Kasumi-1 (cell line): ENCODE data around the gene GNAI1.

Experiments used
- DNase-seq, 2 experiments: peaks; one replicate each; lab custom pipeline; 2025; lab: John Stamatoyannopoulos, UW

The GNAI1 gene

DNA sequence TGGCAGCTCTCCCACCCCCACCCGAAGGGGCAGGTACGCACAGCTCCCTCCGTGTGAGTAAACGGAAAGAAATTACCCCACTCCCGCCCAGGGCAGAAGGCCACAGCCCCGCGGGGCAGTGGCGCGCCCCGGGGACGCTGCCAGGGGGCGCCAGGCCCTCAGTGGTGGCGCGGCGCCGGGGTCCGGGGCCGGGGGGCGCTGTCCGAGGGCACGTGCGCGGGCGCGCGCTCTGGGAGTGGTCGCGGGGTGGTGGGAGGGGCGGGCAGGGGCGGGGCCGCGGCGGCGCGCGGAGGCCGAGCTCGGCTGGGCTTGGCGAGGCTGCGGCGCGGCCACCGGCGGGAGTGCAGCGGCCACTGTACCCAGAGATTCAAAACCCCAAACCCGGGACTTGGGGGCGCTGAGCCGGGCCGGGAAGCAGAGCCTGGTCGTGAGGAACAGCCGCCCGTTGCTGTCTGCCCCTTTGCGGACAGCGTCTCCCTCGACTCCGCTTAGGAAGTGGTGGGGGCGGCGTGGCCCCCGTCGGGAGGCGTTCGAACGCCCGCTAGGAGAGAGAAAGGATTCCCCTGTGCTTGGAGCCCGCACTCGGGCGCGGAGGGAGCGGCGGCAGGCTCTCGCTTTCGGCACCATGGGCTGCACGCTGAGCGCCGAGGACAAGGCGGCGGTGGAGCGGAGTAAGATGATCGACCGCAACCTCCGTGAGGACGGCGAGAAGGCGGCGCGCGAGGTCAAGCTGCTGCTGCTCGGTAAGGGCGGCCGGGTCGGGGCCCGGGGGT is at the start of gene GNAI1:
TSS of gene GNAI1 (plus strand) at position 296 of the 773 bp plus-strand sequence. CDS start at position 626, 330 bp downstream.
- DNase-seq, result peak; percentile 64 to 67

DNA sequence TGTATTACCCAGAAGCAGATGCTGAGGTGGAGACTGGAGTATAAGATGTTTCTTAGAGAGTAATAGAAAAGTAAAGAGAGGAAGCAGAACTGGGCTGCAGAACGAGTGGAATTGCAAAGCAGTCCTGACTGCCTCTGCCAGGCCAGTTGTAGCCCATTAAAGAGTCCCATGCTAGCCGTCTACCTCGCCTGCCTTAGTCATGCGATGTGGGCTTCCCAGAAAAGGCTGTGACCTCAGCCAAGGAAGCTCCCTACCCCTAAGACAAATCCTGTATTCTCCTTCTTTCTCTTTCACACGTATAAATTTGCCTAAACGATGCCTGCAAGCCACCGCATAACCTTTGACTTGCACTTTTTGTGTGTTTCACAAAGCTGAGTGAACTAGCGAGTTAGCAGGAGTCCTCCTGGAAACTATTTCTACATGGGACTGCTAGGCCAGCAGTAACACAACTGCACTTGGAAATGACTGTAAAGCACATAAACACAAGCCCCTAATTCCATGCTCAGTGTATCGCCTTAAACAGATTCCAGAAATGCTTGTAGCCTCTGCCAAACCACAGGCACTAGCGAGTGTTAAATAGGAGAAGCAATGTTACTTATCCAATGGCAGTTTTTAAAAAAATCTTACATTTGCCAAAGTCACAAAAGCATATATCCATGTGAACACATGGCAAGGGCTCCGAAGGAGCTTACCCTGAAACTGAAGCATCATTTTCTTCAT is 47.4 kb upstream of the GNAI1 start:
- no peak for DNase-seq

DNA sequence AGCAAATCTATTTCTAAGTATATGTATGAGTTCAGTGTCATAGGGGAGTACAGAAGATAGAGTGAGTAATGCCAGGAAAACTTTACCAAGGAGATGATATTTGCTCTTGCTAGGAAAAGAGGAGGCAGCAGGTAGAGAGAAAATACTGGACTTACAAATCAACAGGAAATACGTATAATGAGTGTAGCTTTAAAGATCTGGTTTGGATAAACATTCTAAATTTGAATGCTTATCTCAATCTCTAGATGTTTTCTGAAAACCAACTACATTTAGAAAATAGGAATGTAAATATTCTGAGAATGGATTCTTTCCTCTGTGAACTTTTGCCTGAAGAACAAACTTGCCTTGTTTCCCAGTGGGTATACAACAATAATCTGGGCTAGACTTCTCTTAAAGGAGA is 46.9 kb upstream of the GNAI1 start:
- no peak for DNase-seq

GRCh38 chr7:80088705-80089104 is 45.9 kb upstream of the GNAI1 start:
- DNase-seq, result no peak

DNA sequence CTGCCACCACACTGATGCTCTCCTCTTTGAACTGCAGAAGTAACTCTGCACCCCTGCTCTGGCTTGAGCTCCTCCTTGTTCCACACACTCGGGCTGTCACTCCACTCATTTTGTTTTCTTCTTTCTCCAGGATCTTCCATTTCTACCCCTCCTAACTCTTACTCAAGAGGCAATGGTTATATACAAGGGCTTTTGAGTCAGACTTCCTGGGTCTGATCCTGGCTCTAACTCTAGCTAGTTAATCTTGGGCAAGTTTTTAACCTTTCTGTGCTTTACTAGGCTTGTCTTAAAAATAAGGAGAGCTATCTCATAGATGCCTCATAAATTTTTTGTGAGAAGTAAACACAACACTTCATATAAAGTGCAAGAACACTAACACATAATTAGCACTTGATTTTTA is 45.3 kb upstream of the GNAI1 start:
- no peak for DNase-seq

DNA sequence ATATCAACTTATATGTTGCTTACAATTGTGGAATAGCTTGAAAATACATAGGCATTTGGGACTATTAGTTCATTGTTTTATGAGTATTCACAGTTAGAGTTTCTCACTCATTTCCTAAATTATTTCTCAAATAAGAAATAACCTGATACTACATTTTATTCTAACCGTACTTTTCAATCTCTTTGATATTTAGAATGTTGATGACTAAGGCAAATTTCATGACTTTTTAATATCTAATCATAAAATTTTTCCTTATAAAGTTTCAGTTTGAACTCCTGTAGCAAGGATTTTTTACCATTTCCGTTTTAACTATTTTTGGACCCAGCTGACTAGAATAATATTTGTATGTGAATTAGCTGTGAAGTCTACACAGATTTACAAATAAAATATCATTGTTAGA is 41.3 kb upstream of the GNAI1 start:
- DNase-seq, result no peak

DNA sequence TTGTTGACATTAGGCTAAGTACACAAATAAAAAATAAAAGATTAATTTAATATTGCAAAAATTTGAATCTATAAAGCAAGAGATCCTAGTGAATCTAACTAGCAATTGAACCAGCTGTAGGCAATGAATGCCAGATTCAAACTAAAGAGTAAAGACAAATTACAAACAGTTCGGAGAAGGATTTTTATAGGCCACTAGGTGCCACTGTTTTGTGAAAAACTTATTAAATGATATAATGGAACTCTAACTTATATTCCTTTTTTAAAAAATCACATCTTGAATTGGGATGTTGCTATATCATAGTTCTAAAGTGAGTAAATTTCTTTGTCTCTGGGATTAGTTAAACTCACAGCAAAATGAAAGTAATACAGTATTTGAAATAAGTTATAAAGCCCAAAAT is 39.1 kb upstream of the GNAI1 start:
- peak; percentile 59 to 69 for DNase-seq

DNA sequence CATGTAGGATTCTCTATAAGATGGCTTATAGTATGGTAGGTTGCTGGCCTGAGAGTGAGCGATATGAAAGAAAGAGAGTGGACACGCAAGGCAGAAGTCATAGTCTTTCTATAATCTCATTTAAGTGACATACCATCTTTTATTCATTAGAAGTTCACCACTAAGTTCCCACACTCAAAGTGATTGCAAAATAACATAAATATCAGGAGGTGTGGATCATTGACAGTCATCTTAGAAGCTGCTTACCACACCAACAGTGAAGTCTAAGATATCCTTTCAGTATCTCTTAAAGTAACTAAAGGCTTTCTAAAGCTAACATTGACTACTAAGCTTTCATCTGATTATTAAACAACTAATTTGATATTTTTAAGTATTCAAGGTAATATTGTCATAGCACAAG is 36.9 kb upstream of the GNAI1 start:
- no peak for DNase-seq

- peak; percentile 7 to 33 for DNase-seq
These were observed 35.8 kb upstream of the GNAI1 start for GRCh38 chr7:80098795-80099194.

GRCh38 chr7:80100254-80100653 is 34.4 kb upstream of the GNAI1 start:
- DNase-seq, result no peak

GRCh38 chr7:80105701-80106408 is 28.8 kb upstream of the GNAI1 start:
- DNase-seq, result peak in 1 of 2 experiments; percentile 18

DNA sequence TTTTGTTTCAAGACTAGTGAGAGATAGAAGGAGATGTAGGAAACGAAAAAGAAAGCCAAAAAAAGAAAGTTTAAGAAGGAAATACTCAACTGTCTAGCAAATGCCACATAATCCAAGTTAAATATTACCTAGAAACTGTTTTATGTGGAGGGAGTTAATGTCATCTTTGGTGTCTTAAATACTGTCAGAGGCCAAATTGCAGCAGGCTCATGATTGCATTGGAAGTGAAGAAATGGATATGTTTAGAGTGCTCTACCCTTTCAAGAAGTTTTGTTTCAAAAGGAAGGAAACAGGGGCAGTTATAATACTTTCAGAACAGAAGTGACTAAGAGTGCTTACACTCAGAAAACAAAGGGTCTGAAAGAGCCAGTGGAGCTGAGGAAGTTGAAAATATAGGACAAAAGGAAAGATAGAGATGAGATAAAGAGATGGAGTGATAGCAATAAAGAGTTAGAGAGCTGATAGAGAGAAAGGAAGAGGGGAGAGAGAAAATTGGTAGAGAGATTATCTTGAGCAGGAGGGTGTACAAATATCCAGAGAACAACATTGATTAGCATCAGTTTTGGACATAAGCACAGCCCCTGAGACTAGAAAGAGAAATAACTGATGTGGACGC is 28.0 kb upstream of the GNAI1 start:
- DNase-seq, result peak; percentile 29 to 35

- DNase-seq, result peak; percentile 95 to 96
These were observed 27.4 kb upstream of the GNAI1 start for GRCh38 chr7:80107278-80107677.

- DNase-seq, result no peak
These were observed 24.3 kb upstream of the GNAI1 start for GRCh38 chr7:80110376-80110775.

DNA sequence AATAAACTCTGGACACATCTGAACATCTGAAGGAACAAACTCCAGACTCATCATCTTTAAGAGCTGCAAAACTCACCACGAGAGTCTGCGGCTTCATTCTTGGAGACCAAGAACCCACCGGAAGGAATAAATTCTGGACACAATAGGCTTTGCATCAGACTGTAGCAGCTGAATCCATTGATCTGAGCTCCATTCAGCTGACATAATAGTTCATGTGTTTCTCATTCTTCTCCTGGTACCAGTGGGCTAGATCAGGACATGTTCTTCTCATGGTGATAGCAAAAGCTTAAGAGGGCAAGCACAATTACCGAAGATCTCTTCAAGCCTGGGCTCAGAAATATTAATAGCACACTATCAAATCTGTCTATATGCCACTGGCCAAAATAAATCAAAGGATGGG is 20.5 kb upstream of the GNAI1 start:
- DNase-seq, result no peak

GRCh38 chr7:80124526-80125264 is 9.9 kb upstream of the GNAI1 start:
- DNase-seq, result peak; percentile 83 to 86

DNA sequence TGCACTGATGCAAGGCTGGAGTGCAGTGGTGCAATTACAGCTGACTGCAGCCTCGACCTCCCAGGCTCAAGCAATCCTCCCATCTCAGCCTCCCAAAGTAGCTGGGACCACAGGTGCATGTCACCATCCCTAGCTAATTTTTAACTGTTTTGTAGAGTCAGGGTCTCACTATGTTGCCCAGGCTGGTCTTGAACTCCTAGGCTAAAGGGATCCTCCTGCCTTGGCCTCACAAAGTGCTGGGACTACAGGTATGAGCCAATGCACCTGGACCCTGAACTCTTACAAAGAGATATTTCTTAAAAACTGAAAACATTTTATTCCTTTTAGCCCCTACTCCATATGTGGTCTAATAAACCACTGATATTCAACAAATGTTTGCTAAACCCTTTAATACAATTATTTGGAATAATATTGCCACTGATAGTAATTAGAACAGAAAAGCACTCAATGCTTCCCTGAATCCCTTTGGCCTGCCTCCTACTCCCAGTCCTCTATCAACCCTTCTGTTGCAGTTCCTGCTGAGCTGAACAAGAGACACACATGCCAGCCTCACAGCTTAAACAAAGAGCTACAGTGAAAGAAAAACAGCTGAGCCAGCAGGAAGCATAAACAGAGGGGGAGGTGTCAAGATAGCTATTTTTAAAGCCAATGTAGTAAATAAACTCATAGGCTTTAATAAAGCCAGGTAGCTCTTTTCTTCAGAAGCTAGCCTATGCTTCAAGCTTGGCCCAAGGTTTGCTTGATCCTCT is 7.0 kb upstream of the GNAI1 start:
- DNase-seq, result no peak

DNA sequence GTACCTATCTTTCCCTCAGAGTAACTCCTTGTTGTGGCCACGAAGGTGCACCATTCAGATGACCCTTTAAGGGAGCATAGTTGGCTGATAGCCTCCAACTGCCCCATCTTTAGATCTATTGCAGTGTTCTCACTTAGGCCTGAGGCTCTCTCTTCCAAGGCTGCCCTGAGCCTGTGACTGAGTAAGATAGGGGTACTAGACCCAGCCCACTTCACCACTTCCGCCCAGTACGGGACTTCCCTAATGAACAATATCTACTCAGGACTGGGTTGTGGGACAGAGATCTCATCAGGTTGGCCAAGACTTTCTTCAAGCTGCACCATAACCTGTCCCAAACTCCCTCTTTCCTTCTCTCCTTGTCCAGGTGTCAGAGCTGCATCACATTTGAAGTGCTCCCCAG is 5.7 kb upstream of the GNAI1 start:
- DNase-seq, result no peak

GRCh38 chr7:80129785-80130184 is 4.8 kb upstream of the GNAI1 start:
- no peak for DNase-seq

DNA sequence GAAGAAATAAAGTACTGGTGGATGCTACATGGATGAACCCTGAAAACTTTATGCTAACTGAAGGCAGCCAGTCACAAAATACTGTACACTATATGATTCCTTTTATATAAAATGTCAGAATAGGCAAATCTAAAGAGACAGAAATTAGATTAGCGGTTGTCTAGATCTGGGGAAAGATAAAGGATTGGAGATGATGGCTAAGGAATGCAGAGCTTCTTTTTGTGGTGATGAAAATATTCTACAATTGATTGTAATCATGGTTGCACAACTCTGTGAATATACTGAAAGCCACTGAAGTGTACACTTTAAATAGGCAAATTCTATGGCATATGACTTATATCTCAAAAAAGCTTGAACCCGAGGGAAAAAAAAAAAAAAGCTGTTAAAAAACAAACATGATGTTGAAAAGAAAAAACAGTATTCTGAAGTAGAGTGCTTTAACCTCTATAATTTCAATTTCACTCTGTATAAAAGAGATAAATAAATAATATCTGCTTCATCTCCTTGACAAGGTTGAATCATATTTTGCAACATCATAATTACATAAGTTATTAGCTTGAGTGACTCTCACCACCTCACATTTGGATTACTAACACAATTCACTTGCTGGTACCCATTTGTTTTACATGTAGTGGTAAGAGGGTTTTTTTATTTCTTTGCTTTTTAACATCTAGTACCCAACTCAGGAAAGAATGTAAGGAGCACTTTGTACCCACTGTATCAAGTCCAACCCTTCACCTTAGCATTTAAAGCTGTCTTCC is 2.8 kb upstream of the GNAI1 start:
- DNase-seq, result no peak
